Stimulated activated CD4-positive, alpha-beta T cell treated with anti-CD3 and anti-CD28 coated beads, Interleukin-4, amount 100 ng/mL, for 4 hours (primary cell): Measurements from ENCODE around the gene COL21A1.

ENCODE experiments used
- DNase-seq, 2 experiments: peaks; one replicate each; pipeline ENCODE4 v3.0.0-alpha.2; 2020

The COL21A1 gene

DNA sequence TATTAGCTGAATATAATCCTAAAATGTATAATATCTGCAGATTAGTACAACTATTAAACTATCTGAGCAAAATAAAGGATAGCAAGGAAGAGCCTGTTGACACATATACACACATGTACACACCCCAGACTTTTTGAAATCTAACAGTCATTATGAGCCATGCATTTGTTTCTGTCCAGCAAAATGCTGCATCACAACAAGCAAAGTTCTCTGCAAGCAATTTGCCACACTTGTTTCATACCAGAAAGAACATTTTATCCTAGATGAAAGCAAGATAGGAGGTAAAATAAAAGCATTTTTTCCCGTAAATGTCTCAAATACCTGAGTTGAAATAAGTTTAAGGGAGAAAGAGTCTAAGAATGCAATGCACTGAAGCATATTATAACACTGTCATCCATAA, 145.2 kb downstream of the COL21A1 start:
- no peak for DNase-seq

DNA sequence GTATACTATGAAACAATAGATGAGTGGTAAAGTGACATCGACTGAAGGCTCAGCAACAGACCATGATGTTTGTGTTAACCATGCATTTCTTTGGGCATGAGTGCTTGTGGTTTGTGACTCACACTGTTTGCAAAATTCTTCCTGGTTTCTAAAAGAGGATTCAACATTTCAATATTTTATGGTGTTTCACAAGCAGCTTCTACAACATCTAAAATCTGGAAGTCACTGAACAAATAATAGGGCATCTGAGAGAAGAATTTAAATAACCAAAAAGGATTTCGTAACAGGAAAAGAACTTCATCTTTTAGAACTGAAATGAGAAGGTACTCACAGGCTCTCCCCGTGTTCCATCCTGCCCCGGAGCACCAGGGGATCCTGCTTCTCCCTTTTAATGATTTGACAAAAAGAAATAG, 146.2 kb downstream of the COL21A1 start:
- DNase-seq, result no peak

DNA sequence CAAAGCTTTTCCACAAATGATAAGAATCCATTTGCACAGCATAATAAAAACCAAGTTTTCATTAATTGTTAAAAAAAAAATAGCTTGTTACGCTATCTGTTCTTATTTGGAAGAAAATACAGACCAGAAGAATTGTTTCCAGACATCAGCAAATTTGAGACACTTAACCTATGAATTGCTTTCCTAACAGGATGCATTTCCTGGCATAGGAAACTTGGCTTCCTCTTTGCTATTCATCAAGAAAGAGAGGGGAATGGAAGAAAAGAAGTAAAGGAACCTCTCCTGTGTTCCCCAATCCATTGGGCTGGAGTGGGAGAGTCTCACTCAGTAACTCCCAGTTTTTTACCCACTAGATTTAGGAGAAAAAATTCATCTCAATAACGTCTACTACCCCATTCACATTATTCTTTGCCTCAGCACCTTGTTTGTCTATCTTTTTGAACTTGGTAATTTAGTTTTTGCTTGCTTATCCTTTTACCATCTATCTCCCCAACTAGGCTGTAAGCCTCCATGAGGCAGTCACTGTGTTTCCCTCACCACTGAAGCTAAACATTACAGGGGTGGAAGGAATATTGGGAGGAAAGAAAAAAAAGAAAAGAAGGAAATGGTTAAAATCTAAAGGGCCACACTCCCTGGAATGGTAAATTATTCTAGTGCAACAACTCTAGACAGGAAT, 150.3 kb downstream of the COL21A1 start:
- no peak for DNase-seq

DNA sequence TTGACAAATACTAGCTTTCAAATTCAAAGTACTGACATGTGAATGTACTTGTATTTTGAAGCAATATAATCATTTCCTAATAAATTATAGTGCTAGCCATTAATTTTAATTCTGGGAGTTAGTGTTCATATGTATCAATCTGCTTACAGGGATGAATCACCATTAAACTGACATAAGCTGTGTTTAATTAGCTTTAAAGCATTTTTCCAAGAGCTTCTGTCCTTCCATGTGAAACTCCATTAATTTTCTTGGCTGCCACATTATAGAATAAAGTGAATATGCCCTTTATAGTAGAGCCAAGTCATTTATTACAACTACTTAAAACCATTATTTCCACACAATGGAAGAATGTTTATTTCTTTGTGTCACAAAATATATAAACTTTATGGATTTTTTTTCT, 150.8 kb downstream of the COL21A1 start:
- no peak for DNase-seq

DNA sequence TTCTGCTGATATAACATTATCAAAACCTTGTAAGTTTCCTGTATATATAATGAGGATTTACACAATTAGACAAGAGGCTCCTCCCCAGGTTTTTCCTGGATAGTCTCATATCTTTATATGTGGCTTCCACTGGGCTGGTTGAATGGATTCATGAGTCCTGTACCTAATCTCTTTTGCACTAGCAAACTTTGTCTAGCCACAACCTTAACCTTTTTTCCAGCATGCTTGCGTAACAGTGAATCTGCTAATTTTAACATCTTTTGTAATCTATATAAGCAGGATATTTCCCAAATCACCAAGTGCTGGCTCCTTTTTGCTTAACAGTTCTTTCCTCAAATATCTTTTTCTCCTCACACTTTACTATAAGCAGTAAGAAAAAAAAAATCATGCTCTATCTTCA, 153.6 kb downstream of the COL21A1 start:
- no peak for DNase-seq

DNA sequence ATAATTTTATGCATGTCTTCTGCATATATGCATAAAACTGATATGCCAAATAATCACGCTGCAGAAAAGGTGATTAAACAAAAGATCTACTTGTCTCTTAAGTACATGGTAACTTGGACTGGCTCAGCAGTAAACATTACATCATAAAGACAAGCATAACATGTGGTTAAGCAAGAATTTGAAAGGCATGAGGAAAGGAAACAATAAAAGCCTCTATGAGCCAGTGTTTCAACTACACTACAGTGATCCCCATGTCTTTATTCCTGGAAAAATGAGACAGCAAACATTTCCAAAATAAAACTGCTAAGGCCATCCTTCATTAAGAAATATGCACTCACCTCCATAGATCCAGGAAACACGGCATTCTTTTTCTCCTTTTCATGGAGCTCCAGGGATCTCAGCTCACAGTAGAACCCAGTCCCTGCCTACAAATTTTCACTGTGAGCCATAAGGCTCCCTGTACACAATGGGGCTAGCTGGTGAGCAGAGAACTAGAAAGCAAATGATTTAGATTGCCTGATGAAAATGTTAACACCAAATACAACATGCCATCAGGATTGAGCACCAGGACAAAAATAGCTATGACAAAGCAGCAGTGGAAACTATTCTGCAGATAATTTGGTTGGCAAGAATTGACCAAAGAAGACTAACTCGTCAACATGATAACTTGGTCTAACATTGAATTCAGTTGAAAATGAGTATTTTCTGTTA, 156.1 kb downstream of the COL21A1 start:
- no peak for DNase-seq

DNA sequence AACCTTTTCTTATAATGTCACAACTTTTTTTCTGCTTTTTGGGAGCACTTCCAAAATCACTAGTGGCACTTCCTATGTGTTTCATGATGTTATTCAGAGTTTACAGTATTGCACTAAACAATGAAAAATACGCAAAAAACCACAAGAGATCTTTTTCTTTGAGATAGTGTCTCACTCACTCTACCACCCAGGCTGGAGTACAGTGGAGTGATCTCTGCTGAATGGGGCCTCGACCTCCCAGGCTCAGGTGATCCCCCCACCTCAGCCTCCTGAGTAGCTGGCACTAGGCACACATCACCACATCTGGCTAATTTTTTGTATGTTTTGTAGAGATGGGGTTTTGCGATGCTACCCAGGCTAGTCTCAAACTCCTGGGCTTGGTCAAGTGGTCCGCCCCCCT, 158.7 kb downstream of the COL21A1 start:
- no peak for DNase-seq

DNA sequence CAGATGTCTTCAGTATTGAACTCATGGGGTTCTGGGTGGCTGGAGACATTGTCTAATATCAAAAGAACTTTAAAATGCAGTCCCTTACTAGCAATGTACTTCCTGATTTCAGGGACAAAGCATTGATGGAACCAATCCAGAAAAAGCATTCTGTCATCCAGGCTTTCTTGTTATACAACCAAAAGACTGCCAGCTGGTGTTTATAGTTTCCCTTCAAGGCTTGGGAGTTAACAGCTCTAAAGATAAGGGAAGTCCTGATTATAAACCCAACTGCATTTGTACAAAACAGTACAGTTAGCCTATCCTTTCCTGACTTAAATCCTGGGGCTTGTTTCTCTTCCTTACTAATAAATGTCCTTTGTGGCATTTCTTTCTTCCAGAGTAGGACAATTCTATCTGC, 160.0 kb downstream of the COL21A1 start:
- DNase-seq, result no peak

DNA sequence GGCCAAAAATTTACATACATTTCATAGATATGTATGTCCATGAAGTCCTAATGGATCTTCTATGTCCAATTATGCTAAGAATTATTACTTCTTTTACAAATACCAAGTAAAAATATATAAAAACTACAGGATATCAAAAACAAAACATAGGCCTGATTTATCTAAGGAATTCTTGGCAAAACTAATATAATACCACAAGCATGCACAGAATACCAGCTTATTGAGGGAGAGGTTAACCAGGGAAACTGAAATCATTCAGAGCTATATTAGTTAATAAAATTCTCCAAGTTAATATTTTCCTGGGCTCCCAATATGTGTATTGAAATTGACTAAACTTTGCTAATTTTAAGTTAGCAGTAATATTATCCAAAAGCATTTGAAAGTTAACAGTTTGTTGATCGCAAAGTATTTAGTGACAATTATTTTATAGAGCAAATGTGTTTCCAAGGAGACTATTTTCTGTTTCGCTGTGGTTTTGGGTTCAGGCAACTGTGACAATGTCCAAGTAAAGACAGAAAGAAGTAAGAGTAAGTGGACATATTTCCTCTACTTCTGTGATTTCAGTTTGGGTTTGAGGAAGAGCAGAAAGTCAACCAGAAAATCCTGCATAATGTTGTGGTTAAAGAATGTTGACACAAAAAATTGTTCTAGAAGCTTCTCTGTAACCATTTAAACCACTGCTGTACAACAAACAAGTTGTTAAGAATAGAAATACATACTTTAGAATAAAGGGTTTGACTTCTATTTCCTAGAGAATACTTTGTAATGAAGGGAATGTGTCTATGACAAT, 167.4 kb downstream of the COL21A1 start:
- DNase-seq, result no peak

DNA sequence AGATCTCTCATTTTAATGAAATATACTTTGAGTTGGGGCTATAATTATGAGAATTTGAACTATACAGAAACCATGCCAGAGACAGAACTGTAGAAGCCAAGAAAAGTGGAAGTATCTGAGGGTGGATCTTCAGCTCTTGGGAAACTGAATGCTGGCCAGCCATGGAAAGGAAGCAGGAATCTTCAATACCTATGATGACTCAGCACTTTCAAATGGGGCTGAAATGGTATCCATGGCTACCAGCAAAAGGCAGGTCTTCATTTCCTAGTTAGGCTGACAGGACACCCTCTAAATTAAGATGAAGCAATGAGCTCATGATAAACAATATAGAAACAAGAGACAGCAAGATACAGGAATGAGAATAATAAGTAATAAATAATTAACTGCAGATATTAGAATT, 171.3 kb downstream of the COL21A1 start:
- no peak for DNase-seq

DNA sequence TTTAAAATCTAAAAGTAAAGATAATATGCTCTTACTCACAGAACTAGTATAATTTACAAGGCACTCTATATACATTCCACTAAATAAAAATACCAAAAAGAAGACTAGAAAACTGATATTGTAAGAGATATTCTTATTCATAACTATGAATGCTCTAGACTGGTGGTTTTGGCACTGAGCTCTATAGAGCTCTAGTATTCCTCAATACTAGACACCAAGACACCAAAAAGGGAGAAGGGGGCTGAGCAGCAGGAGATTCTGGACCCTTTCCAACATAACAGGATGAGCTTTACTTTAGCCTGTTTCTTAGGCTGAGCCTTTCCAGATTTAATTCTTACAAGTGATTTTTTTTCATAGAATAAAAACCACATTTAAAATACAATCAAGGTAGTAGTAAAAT, 173.6 kb downstream of the COL21A1 start:
- DNase-seq, result no peak

DNA sequence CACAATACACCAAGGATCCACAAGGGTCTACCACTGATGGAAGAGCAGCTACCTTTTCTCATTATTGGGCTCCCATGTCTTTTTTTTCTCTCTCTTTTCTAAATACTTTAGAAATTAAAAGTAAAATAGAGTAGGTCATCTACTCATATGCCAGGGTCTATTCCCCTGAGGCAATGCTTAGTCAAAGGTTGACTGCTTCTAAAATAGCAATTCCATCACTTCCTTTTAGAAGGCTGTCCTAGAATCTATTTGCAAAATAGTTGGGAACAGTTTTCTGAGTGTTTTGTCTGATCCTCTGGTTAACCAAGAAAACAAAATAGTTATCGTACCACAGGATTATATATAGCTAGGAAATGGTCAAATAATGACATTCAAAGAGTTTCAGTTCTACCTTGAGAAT, 174.1 kb downstream of the COL21A1 start:
- DNase-seq, result no peak

DNA sequence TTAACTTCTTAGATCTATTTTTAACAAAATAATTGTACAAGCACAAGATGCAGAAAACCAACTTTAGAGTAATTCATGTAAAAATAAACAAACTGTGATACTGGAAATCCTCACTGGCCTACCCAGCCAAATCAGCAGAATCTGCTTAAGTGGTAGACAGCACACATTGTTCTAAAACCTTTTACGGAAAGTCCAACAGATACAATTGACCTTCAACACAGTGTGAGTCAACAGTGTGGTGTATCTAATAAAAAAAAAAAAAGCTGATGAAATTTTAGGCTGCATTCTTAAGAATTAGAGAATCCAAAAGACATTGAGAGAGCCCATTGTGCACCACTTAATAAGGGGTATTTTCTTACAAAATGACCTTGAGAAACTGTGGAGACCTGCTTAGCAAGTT, 174.5 kb downstream of the COL21A1 start:
- no peak for DNase-seq

DNA sequence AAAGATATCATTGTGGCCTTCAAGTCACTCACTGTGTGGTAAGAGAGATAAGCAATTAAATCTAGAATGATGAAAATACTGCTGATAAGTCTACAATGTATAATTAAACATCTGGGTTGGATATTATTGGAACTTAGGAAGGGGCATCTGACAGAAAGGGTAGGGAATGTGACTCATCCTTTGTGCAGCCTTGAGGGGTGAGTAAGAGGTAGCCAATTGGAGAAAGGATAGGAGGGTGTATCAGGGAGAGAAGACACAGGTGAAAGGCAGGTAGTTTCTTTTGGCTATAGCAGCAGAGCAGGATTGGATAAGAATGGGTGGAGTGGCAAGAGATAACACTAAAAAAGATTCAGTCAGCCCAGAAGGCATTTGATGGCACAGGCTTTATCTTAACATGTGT, 182.0 kb downstream of the COL21A1 start:
- no peak for DNase-seq

DNA sequence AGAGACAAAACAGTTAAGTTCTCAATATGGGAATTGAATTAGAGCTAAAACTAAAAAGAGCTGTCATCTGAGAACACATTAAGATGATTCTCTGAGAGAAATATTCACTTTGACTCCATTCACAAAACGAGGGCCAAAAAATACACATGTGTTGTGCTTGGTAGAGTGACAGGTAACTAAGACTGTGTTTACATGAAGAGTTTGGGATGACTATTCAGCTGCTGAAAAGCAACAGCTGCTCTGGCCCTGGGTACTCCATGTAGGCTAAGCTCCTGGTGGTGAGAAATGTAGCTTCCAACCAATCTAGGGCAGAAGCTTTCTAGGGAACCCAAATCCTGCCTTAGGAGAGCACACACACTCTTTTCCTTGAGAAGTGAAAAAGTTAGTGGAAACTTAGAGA, 184.5 kb downstream of the COL21A1 start:
- DNase-seq, result no peak

DNA sequence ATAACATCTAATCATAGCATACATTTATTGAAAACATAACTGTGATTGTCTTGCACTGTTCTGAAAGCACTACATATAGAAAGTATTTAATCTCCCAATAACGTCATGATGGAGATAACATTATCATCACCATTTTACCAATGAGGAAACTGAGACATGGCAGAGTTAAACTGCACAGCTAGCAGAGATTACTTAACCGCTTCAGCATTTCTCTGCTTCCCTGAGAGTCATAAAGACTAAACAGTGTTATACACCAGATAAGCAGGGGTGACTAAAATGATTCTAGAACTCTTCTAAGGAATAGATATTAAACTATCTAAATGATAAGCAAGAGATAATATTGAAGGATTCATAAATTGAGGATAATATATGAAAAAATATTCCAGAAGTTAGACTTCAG, 188.7 kb downstream of the COL21A1 start:
- DNase-seq, result no peak

DNA sequence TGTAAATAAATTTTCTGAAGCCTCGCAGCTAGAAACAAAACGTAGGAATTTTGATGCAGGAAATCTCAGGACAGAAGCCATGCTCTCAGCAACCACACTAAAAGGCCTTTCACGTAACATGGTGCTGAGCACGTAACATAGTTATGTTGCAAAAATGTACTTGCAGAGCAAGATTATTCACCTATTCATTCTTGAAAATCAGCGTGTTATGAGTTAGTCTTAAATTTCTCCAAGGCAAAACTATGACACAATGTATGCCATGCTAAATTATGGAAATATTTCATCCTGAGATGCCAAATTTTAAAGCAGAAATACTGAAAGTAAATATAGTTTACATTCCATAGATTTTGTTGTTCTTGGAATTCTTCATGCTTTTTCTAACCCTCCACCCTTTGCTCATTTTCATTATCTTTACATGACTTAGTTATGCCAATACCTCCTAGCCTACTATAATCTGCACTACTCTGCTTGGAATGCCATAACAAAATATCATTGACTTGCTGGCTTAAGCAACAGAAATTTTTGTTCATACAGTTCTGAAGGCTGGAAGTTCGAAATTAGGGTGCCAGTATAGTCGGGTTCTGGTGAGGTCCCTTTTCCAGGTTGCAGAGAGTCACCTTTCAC, 192.2 kb downstream of the COL21A1 start:
- DNase-seq, result no peak

DNA sequence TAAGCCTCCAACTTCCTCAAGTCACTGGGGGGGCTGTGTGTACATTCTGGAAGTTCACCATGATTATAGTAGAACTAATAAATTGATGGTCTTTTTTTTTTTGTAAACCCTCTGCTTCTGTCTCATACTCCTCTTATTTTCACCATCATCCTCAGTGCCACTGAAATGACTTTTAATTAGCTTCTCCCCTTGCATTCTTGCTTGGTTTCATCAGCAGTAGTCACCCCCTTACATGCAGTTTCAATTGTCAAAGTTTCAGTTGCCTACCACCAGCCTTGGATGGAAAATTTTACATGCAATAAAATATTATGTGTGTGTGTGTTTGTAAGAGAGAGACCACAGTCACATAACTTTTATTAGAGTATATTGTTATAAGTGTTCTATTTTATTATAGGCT, 196.2 kb downstream of the COL21A1 start:
- DNase-seq, result no peak

DNA sequence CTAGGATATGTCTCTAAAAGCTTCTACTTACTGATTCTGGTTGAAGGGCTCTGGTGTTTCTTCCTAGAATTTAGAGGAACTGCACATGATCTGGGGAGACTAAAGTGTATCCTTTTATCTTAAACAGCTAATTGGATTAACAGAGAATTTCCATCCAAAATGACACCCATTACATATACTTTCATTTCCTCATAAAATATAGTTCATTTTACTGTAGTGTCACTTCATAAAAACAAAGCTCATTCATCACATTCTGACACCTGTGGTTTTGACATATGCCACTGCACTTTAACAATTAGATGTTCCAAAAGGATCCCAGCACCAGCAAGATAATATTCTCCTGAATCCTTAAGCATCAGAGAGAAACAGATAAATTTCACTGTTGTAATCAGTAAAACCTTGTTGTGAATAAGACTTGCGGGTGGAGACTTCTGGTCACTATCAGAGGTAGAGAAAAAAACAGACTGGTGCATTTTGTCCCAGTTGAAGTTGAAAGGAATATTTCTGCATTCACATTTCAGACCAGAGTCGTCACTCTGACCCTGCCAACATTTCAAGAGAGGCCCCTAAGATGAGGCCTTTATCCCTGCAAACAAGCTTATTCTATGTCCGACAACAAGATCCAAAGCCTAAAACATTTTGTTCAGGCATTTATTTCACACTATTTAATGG, 196.7 kb downstream of the COL21A1 start:
- no peak for DNase-seq

DNA sequence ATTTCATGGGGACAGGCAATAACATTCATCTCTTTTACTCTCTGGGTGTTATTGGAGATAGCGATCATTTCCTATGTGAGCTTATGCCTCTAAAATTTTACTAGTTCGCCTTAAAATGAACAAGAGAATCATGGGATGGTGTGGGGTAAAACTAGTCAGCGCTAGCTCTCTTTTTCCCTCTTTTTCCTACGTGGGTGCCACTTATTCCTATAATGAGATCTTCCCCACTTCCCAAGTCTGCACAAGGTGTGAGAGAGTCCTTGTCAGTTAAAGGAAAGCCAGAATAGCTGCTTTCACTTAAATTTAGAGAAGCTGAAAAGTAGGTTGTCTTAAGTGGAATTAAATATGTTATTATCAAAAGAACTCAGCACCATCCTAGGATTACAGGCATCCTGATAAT, 198.8 kb downstream of the COL21A1 start:
- no peak for DNase-seq

DNA sequence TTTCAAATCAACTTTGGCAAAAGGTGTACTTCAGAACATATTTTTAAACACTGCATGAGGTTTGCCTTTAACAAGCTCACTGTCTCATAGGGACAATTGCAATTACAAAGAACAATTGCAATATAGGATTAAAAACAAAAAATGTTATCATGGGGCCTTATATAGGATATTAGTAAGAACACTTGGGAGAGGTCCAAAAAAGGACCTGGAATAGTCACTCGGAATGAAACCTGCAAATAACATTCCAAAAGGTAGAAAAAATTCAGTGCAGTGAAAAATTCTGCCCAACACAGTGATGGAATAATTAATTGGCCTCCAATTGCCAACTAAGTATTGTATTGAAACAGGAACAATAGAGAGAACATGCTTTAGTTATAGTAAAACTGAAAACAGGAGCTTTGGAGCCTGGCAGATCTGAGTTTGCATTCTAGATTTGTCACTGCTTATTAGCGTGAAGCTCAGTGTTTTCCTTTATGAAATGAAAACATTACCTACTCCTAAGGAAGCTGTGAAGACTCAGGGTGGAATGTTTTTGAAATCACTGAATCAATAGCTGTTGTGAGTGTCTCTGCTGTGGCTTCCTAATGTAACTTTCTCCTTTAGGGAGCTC, 199.3 kb downstream of the COL21A1 start:
- DNase-seq, result no peak

DNA sequence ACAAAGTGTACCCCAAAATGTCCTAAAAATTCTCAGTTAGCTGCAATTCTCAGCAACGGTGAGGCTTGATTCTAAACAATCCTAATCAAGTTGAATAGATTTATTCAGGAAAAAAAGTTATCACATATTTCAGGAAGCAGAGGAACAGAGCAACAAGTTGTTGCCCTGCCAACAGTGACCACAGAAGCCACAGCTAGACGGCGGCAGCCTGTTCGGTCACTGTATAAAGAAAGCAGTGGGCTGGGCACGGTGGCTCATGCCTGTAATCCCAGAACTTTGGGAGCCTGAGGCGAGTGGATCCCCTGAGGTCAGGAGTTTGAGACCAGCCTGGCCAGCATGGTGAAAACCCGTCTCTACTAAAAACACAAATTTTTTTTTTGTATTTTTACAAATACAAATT, 200.8 kb downstream of the COL21A1 start:
- no peak for DNase-seq

DNA sequence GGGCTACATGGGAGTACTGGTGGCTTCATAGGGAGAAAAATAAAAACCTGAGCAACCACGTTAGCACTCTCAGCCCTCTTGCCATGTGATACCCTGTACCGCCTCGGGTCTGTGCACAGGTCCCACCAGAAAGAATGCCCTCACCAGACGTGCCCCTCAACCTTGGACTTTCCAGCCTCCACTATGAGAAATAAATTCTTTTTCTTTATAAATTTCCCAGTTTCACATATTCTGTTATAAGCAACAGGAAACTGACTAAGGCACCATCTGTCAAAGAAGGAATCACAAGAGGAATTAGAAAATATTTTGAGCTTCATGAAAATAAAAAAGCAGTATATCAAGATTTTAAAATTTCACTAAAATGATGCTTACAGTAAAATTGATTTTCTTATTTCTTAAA, 203.6 kb downstream of the COL21A1 start:
- DNase-seq, result no peak
